GM19463 (cell line): ENCODE results near the gene GRAMD4.

Experiments
- ATAC-seq: cut with Tn5 transposase; IDR thresholded peaks from one replicate; pipeline ENCODE4 v1.9.1; 2021; ENCODE audit warnings: mild to moderate bottlenecking, moderate library complexity; ENCODE audit not compliant: unreplicated experiment

Gene GRAMD4

GRCh38 chr22:46666577-46667244 is 46.5 kb downstream of the GRAMD4 start:
- no peak for ATAC-seq

GRCh38 chr22:46667245-46667623 is 47.0 kb downstream of the GRAMD4 start:
- ATAC-seq = no peak

- no peak for ATAC-seq
Measured at GRCh38 chr22:46668116-46668515, 47.9 kb downstream of the GRAMD4 start.

- ATAC-seq = no peak
Measured at GRCh38 chr22:46669201-46669600, 49.0 kb downstream of the GRAMD4 start.

- ATAC-seq = no peak
Measured at GRCh38 chr22:46671824-46672432, 51.7 kb downstream of the GRAMD4 start.

- ATAC-seq = no peak
Measured at GRCh38 chr22:46672731-46673130, 52.5 kb downstream of the GRAMD4 start.

- ATAC-seq = no peak
Measured at GRCh38 chr22:46673205-46673604, 53.0 kb downstream of the GRAMD4 start.

- ATAC-seq = no peak
Measured at GRCh38 chr22:46673662-46674236, 53.6 kb downstream of the GRAMD4 start.

- ATAC-seq = no peak
Measured at GRCh38 chr22:46674367-46674781, 54.2 kb downstream of the GRAMD4 start.

GRCh38 chr22:46674906-46675305 is 54.7 kb downstream of the GRAMD4 start:
- ATAC-seq = no peak

- no peak for ATAC-seq
Measured at GRCh38 chr22:46675479-46675878, 55.3 kb downstream of the GRAMD4 start.

- ATAC-seq = no peak
Measured at GRCh38 chr22:46675938-46676337, 55.8 kb downstream of the GRAMD4 start.

GRCh38 chr22:46676479-46676878 is 56.3 kb downstream of the GRAMD4 start:
- ATAC-seq = no peak

GRCh38 chr22:46676881-46677280 is 56.7 kb downstream of the GRAMD4 start:
- ATAC-seq = no peak

- ATAC-seq = no peak
Measured at GRCh38 chr22:46677323-46678002, 57.3 kb downstream of the GRAMD4 start.

GRCh38 chr22:46678003-46678657 is 57.9 kb downstream of the GRAMD4 start:
- ATAC-seq = no peak

- no peak for ATAC-seq
Measured at GRCh38 chr22:46678785-46679700, 58.9 kb downstream of the GRAMD4 start.

GRCh38 chr22:46679706-46680269 is 59.6 kb downstream of the GRAMD4 start:
- ATAC-seq = no peak

GRCh38 chr22:46681010-46681409 is 60.8 kb downstream of the GRAMD4 start:
- no peak for ATAC-seq
